T47D (cell line): Measurements from ENCODE around the gene SMYD3.
A peak's percentile ranks its signal among the peaks of the same experiment; 100 is the strongest.

Source experiments
- DNase-seq, 2 experiments: peaks; one replicate each; pipeline versions ENCODE4 v3.0.0 to v3.0.0-alpha.2; 2011 to 2012; ENCODE audit warnings: low read depth in 1 of 2, low spot score in 1 of 2
- JUND ChIP-seq: IDR thresholded peaks from 2 replicates; pipeline ENCODE4 v1.6.1; 2012; ENCODE audit warnings: low read depth
- in situ Hi-C: cut with HindIII; loops from 2 replicates; pipeline ENCODE4 v1.10.0; 2016; ENCODE audit warnings: low sequenced_read_pairs, low pct_unique_long_range_greater_than_20kb

SMYD3 gene

DNA sequence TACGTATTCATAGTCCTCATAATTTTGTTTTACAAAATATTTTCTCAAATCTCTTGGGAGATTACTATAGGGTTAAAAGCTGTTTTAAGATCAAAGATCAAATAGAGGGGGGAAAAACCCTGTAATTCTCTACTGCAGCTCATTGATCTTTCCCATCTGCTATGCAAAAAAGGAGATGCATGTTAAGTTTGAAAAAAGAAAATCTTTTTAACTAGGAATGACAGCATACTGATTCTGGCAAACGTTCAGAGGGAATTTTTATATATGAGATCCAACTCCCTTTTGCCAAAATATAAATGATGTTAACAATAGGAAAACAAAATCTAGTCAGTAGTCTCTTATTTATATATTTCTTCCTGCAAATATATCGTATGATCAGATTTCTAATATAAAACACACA, 69.1 kb downstream of the SMYD3 start:
- in situ Hi-C loops = no loop called here
- no peak for TF ChIP-seq JUND
- no peak for DNase-seq

DNA sequence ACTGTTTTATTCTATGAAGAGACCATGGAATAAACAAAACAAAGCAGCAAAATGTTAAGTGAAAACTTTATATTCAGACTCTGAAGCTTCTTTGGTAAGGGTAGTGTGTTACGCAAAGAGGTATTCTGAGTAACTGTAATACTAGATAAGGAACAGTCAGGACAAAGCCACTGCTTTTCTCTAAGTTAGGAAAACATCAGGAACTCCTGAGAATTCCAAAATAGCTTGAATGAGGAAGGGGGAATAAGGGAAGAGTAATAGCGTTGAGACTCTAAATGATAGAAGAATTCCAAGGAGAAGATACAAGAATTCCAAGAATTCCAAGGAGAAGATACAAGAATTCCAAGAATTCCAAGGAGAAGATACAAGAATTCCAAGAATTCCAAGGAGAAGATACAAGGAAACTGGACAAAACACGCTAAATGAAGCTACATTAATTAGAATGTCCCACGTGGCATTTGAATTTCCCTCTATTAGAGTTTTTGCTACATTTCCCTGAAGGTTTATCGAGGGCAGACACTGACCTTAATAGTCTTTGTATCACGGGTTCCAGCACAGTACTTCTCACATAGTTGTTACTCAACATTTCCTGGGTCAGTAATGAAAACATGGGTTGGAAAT, 71.5 kb downstream of the SMYD3 start:
- DNase-seq = no peak
- in situ Hi-C loops = no loop called here
- TF ChIP-seq JUND = no peak

DNA sequence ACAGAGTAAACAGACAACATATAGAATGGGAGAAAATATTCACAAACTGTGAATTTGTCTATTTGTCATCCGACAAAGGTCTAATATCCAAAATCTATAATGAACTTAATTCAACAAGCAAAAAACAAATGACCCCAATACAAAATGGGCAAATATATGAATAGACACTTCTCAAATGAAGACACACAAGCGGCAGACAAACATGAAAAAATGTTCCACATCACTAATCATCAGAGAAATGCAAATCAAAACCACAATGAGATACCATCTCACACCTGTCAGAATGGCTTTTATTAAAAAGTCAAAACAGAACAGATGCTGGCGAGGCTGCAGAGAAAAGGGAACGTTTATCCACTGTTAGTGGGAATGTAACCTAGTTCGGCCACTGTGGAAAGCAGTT, 72.7 kb downstream of the SMYD3 start:
- no peak for TF ChIP-seq JUND
- no peak for DNase-seq
- in situ Hi-C loops = no loop called here

DNA sequence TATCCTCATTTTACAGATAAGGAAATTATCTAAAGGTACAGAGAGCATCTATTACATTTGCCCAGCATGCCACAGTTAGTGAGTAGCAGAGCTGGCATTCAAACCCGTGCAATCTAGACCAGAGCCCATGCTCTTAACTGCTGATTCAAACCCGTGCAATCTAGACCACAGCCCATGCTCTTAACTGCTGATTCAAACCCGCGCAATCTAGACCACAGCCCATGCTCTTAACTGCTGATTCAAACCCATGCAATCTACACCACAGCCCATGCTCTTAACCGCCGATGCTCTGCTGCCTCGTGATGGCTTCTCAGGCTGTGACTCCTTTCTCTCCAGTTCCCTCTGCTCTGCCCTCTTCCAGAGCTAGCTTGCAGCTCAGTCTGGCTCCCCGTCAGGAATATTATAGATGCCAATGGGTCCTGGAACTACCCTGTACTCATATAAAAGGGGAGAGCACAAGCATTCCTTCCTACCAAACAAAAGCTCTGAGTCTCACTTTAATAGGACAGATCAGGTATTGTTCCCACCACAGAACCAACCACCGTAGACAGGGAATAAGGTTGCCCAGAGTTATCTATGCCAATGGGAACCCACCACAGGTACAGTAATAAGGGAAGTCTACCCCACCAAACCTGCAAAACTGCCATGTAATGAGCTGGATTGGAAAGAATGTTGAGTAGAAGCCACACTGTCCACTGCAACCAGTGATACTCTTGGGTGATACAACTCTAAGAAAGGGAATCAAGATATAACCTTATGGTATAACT, 78.4 kb downstream of the SMYD3 start:
- no peak for DNase-seq
- in situ Hi-C loops = no loop called here
- no peak for TF ChIP-seq JUND

GRCh38 chr1:246427611-246428010, 79.5 kb downstream of the SMYD3 start:
- in situ Hi-C loops = no loop called here
- no peak for DNase-seq
- TF ChIP-seq JUND = no peak

DNA sequence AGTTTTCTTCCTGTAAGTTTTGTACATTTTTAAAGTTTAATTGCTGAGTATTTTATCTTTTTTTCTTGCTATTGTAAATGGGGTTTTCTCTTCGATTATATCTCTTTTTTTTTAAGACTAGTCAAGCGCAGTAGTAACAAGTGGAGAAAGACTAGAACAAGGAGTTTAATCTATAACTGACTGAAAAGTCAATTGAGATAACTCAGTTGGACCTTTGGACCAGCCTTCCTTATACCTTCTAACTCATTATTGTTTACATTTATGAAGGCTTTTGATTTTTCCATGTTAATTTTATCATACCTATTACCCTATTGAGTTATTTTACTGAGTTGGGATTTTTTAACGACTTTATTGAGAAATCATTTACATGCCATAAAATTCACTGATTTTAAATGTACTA, 81.2 kb downstream of the SMYD3 start:
- in situ Hi-C loops = no loop called here
- no peak for TF ChIP-seq JUND
- no peak for DNase-seq

GRCh38 chr1:246425139-246425794, 81.8 kb downstream of the SMYD3 start:
- DNase-seq = peak in 1 of 2 experiments; percentile 20
- in situ Hi-C loops = no loop called here
- no peak for TF ChIP-seq JUND

GRCh38 chr1:246420300-246420699, 86.8 kb downstream of the SMYD3 start:
- in situ Hi-C loops = no loop called here
- TF ChIP-seq JUND = no peak
- DNase-seq = no peak

DNA sequence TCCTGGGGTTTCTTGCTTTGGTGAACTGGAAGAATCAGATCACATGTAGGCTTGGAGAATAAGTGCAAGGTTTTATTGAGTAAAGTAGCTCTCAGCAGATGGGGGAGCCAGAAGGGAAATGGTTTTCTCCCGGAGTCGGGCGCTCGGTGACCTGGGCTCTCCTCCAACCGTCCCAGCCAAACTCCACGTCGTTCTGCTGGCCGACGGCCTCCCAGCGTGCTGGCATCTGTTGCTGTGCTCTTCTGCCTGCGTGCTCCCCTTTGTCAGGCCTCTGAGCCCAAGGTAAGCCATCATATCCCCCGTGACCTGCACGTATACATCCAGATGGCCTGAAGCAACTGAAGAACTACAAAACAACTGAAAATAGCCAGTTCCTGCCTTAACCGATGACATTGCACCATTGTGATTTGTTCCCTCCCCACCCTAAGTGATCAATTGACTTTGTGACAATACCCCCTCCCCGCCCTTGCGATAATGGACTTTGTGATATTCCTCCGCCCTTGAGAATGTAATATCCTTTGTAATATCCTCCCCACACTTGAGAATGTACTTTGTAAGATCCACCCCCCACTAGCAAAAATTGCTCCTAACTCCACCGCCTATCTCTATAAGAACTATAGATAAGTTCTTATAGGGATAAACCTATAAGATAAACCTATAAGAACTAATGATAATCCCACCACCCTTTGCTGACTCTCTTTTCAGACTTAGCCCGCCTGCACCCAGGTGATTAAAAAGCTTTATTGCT, 88.3 kb downstream of the SMYD3 start:
- in situ Hi-C loops = no loop called here
- DNase-seq = no peak
- TF ChIP-seq JUND = no peak

GRCh38 chr1:246417813-246418564, 89.1 kb downstream of the SMYD3 start:
- no peak for DNase-seq
- in situ Hi-C loops = no loop called here
- no peak for TF ChIP-seq JUND

DNA sequence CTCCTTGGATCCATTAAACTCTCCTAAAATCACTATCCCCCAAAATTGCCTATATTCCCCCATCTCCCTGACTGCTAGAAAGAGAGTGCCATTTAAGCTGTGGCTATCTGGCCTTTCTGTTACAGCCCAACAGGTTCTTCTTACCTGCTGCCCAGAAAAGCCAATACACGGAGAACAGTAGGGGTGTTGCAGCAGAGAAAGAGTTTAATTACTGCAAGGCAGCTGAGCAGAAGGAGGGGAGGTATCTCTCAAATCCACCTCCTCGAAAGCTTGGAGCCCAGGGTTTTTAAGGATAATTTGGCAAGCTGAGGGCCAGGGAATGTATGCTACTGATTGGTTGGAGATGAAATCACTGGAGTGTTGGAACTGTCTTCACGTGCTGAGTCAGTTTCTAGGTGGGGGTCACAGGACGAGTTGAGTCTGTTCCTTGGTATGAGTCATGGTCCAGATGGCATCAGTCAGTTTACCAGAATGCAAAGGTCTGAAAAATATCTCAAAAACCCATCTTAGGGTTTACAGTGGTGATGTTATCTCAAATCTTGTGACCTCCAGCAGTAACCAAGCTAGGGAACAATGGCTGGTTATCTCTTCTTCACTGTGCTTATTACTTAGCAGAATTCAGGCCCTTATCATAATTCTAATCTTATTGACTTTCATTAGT, 89.8 kb downstream of the SMYD3 start:
- DNase-seq = no peak
- in situ Hi-C loops = no loop called here
- TF ChIP-seq JUND = no peak

DNA sequence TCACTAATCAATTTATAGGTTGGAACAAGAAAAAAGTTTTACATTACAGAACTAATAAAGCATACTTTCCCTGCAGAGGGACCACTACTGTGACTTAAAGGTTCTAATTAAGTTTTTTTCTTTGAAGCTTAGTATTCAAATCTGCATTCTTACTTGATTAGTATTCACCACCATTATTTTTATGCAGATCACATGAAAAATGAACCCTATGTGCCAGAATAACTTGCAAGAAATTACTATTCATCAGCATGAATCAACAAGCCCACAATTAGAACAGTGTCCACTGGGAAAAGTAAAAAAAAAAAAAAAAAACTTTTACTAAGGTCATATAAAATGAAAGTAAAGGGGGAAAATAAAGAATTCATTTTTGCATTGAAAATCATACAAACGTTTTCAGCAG, 90.8 kb downstream of the SMYD3 start:
- no peak for TF ChIP-seq JUND
- in situ Hi-C loops = no loop called here
- no peak for DNase-seq
